GM18520 (cell line): ENCODE data around the gene PRSS36.

Experiments used
- ATAC-seq: cut with Tn5 transposase; IDR thresholded peaks from one replicate; pipeline ENCODE4 v1.9.1; 2021; ENCODE audit not compliant: unreplicated experiment

PRSS36 gene

GRCh38 chr16:31128711-31129567 lies 20.9 kb downstream of the PRSS36 start:
- no peak for ATAC-seq

- ATAC-seq: no peak
Observed at GRCh38 chr16:31127182-31127581, 22.7 kb downstream of the PRSS36 start.

- no peak for ATAC-seq
Observed at GRCh38 chr16:31125844-31126243, 24.0 kb downstream of the PRSS36 start.

GRCh38 chr16:31120129-31120528 lies 29.7 kb downstream of the PRSS36 start:
- no peak for ATAC-seq

DNA sequence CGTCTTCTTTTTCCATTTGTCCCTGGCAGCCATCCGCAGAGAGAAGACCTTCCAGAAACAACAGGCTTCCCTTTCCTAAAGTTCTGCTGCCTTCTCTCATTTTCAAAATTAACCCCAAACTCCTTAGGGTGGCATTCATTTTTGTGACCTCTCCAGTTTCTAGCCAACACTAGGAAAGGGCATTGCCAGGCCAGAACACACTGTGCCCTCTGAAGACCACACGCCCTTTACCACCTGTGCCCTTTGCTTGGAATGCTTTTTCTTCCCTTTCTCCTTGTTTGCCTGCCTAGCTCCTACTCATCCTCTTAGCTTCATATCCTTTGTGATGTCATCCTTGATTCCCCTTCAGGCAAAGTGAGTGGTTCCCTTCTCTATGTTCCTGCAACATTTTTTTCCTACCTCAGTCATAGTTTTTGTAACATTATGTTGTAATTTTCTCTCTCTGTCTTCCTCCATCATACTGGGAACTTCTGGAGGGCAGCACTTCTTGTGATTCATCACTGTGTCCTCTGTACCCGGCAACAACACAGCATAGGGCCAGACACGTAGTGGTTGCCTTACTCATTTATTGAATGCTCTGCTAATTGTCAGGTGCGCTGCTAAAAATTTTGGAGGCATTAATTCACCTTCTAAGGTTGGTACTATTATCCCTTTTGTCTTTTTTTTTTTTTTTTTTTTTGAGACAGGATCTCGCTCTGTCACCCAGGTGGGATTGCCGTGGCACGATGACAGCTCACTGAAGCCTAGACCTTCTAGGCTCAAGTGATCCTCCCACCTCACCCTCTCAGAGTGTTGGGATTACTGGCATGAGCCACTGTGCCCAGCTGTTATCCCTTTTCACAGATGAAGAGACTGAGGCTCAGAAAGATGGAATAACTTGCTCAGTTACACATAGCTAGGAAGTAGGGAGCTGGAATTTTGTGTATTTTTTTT lies 31.4 kb downstream of the PRSS36 start:
- no peak for ATAC-seq

DNA sequence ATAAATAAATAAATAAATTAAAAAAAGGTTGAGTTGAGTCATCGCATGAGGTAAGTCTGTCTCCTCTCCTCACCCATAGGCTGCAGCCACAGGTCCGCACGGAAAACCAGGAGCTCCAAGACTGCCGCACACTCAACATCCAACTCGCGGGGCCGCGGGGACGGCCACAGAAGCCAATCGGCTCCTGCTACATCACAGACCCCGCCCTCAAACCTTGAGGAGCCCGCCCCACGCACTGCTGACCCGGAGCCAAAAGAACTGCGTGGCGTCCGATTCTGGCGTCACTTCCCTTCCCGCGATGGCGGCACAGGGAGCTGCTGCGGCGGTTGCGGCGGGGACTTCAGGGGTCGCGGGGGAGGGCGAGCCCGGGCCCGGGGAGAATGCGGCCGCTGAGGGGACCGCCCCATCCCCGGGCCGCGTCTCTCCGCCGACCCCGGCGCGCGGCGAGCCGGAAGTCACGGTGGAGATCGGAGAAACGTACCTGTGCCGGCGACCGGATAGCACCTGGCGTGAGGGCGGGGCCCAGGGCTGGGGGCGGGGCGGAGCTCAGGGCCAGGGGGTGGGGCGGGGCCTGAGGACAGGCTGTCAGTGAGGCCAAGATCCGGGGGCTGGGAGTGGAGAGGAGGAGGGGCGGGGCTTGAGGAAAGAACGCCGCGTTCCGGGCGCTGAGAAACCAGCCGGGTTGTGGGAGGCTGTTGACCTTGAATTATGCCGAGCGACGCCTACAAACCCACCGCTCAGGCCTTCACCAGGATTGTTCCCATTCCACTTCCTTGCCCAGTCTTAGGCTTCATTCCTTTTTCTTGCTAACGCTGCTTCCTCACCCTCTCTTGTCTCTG lies 32.3 kb downstream of the PRSS36 start, which contains the start of gene KAT8:
Gene KAT8 (plus strand): TSS at position 281 of the 839 bp plus-strand sequence. CDS start 18 bp downstream, at position 299.
- ATAC-seq: peak; percentile 82

GRCh38 chr16:31114468-31114867 lies 35.4 kb downstream of the PRSS36 start:
- ATAC-seq: no peak

DNA sequence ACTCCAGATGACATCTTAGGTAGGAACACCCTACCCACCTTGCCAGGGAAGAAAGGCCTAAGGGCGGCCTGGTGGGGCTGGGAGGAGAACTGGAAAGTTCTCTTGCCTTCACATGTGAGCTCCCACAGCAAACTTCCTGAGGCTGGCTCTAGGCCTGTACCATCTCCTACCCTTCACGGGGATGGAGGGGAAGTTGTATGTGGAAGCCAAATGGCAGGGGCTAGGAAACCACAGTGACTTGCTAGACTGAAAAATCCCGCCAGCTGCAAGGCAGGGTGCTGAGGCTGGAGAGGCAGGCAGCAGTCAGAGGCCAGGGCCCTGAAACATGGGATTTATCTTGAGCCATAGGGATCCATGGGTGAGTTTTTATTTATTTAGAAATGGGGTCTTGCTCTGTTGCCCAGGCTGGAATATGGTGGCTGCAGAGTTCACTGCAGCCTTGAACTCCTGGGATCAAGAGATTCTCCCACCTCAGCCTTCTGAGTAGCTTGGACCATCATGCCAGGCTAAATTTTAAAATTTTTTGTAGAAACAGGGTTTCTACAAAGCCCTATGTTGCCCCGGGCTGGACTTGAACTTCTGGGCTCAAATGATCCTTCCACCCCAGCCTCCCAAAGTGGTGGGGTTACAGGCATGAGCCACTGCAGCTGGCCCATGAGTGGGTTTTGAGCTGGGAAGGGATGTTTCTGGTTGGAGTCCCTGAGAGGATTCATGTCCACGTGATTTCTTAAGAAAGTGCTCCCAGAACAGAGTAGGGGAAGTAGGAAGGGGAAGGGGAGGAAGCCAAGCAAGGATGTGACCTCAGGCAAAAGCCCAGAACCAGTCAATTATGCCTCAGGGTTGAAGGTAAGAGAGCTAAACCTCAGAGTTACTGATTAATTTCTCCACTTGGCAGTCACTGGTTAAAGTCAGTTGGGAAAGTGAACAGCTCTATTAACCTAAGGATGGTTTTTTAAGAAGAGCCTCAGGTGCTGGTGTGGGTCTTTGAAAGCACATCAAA lies 36.4 kb downstream of the PRSS36 start:
- ATAC-seq: no peak

GRCh38 chr16:31112711-31113110 lies 37.2 kb downstream of the PRSS36 start:
- no peak for ATAC-seq

- no peak for ATAC-seq
Observed at GRCh38 chr16:31111881-31112466, 37.9 kb downstream of the PRSS36 start.

- no peak for ATAC-seq
Observed at GRCh38 chr16:31110106-31111034, 39.5 kb downstream of the PRSS36 start.

- no peak for ATAC-seq
Observed at GRCh38 chr16:31109622-31110021, 40.2 kb downstream of the PRSS36 start.

- no peak for ATAC-seq
Observed at GRCh38 chr16:31108794-31109558, 40.9 kb downstream of the PRSS36 start.

GRCh38 chr16:31108035-31108793 lies 41.7 kb downstream of the PRSS36 start, which contains the start of gene BCKDK:
BCKDK (plus strand) TSS chr16:31108386; CDS start chr16:31109224, 838 bp downstream.
- peak; percentile 81 for ATAC-seq

GRCh38 chr16:31107465-31107867 lies 42.4 kb downstream of the PRSS36 start:
- peak; percentile 39 for ATAC-seq
